Measurements from ENCODE around the gene MEAK7.

MEAK7 gene

GRCh38 chr16:84514874-84515835 lies 10.7 kb upstream of the MEAK7 start:
- in situ Hi-C loops (cut with MboI; ENCODE audit: low sequenced_read_pairs), result loop anchor here (5.0 to 25.0 kb wide), 2 partner anchors 107 to 222 kb away; no protein-coding TSS in a partner anchor

- in situ Hi-C loops (cut with MboI; ENCODE audit: low sequenced_read_pairs), result loop anchor here (5.0 to 25.0 kb wide), 2 partner anchors 108 to 223 kb away; no protein-coding TSS in a partner anchor
Observed at GRCh38 chr16:84514295-84514873, 9.9 kb upstream of the MEAK7 start.

- in situ Hi-C loops (cut with MboI; ENCODE audit: low sequenced_read_pairs), result loop anchor here (5.0 to 25.0 kb wide), 2 partner anchors 109 to 224 kb away; no protein-coding TSS in a partner anchor
Observed at GRCh38 chr16:84513666-84514065, 9.2 kb upstream of the MEAK7 start.

GRCh38 chr16:84513123-84513522 lies 8.7 kb upstream of the MEAK7 start:
- in situ Hi-C loops (cut with MboI; ENCODE audit: low sequenced_read_pairs), result loop anchor here (5.0 to 25.0 kb wide), 2 partner anchors 109 to 224 kb away; no protein-coding TSS in a partner anchor

- in situ Hi-C loops (cut with MboI; ENCODE audit: low sequenced_read_pairs), result loop anchor here (5.0 to 25.0 kb wide), 2 partner anchors 110 to 225 kb away; no protein-coding TSS in a partner anchor
Observed at GRCh38 chr16:84511831-84512230, 7.4 kb upstream of the MEAK7 start.

GRCh38 chr16:84511180-84511800 lies 6.8 kb upstream of the MEAK7 start:
- in situ Hi-C loops (cut with MboI; ENCODE audit: low sequenced_read_pairs), result loop anchor here (5.0 to 25.0 kb wide), 2 partner anchors 111 to 226 kb away; no protein-coding TSS in a partner anchor

- in situ Hi-C loops (cut with MboI; ENCODE audit: low sequenced_read_pairs), result loop anchor here (25.0 kb wide), 1 partner anchor 228 kb away; no protein-coding TSS in a partner anchor
Observed at GRCh38 chr16:84509032-84509950, 4.8 kb upstream of the MEAK7 start.

- in situ Hi-C loops (cut with MboI; ENCODE audit: low sequenced_read_pairs), result loop anchor here (25.0 kb wide), 1 partner anchor 229 kb away; no protein-coding TSS in a partner anchor
Observed at GRCh38 chr16:84508502-84508901, 4.0 kb upstream of the MEAK7 start.

GRCh38 chr16:84507011-84507982 lies 2.8 kb upstream of the MEAK7 start:
- in situ Hi-C loops (cut with MboI; ENCODE audit: low sequenced_read_pairs), result loop anchor here (25.0 kb wide), 1 partner anchor 230 kb away; no protein-coding TSS in a partner anchor

- in situ Hi-C loops (cut with MboI; ENCODE audit: low sequenced_read_pairs), result loop anchor here (25.0 kb wide), 1 partner anchor 232 kb away; no protein-coding TSS in a partner anchor
Observed at GRCh38 chr16:84505249-84506187, 1.1 kb upstream of the MEAK7 start.

GRCh38 chr16:84503751-84504395 lies 586 bp downstream of the MEAK7 start:
- in situ Hi-C loops (cut with MboI; ENCODE audit: low sequenced_read_pairs), result loop anchor here (25.0 kb wide), 1 partner anchor 233 kb away; no protein-coding TSS in a partner anchor

- in situ Hi-C loops (cut with MboI; ENCODE audit: low sequenced_read_pairs), result loop anchor here (25.0 kb wide), 1 partner anchor 235 kb away; no protein-coding TSS in a partner anchor
Observed at GRCh38 chr16:84502581-84502980, 1.9 kb downstream of the MEAK7 start.

- in situ Hi-C loops (cut with MboI; ENCODE audit: low sequenced_read_pairs), result loop anchor here (25.0 kb wide), 1 partner anchor 235 kb away; no protein-coding TSS in a partner anchor
Observed at GRCh38 chr16:84502075-84502474, 2.4 kb downstream of the MEAK7 start.

- in situ Hi-C loops (cut with MboI; ENCODE audit: low sequenced_read_pairs), result loop anchor here (25.0 kb wide), 1 partner anchor 236 kb away; no protein-coding TSS in a partner anchor
Observed at GRCh38 chr16:84501077-84501735, 3.3 kb downstream of the MEAK7 start.

- in situ Hi-C loops (cut with MboI; ENCODE audit: low sequenced_read_pairs), result loop anchor here (25.0 kb wide), 1 partner anchor 237 kb away; no protein-coding TSS in a partner anchor
Observed at GRCh38 chr16:84500531-84500930, 3.9 kb downstream of the MEAK7 start.

GRCh38 chr16:84499638-84500037 lies 4.8 kb downstream of the MEAK7 start:
- in situ Hi-C loops (cut with MboI; ENCODE audit: low sequenced_read_pairs), result loop anchor here (25.0 kb wide), 2 partner anchors 238 to 537 kb away; partner anchors contain the start of genes NECAB2 and OSGIN1
